GM19397 (cell line): ENCODE measurements around the gene HCAR2.
"Not testable (repeated sequence)": the region's sequence is repeated elsewhere in the genome, so short reads cannot be mapped to it uniquely, and the experiment has no call there.

ENCODE experiments used
- ATAC-seq: cut with Tn5 transposase; IDR thresholded peaks from one replicate; pipeline ENCODE4 v1.9.1; 2021; ENCODE audit warnings: mild to moderate bottlenecking, moderate library complexity; ENCODE audit not compliant: unreplicated experiment

Gene HCAR2

DNA sequence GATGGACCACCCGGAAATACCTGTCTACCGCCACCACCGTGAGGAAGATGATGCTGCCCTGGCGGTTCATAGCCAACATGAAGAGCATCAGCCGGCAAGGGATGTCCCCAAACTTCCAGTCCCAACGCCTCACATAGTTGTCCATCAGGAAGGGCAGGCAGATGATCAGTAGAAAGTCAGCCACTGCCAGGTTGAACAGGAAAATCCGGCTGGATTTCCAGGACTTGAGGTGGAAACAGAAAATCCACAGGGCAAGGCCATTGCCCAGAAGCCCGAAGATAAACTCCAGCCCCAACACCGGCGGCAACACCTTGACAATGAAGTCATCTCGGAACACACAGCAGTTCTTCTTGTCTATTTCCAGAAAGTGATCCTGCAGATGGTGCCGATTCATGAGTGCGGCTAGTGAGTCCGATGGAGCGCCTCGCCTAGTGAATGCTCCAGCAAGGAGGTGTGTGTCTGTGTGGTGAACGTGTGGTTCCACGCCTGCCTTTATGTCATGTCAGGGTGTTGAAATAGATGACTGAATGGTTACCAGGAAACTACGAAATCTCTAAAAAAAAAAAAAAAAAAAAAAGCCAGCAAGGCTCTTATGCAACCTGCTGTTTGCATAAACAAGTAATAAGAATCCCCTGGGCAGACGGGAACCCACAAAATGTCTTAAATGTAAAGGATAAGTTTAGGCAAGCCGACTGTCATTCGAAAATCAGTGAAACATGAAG lies at the start of gene HCAR2:
TSS of gene HCAR2 (minus strand) at position 468 of the 722 bp plus-strand sequence. CDS start at position 394, 74 bp downstream.
- not testable (repeated sequence) for ATAC-seq

DNA sequence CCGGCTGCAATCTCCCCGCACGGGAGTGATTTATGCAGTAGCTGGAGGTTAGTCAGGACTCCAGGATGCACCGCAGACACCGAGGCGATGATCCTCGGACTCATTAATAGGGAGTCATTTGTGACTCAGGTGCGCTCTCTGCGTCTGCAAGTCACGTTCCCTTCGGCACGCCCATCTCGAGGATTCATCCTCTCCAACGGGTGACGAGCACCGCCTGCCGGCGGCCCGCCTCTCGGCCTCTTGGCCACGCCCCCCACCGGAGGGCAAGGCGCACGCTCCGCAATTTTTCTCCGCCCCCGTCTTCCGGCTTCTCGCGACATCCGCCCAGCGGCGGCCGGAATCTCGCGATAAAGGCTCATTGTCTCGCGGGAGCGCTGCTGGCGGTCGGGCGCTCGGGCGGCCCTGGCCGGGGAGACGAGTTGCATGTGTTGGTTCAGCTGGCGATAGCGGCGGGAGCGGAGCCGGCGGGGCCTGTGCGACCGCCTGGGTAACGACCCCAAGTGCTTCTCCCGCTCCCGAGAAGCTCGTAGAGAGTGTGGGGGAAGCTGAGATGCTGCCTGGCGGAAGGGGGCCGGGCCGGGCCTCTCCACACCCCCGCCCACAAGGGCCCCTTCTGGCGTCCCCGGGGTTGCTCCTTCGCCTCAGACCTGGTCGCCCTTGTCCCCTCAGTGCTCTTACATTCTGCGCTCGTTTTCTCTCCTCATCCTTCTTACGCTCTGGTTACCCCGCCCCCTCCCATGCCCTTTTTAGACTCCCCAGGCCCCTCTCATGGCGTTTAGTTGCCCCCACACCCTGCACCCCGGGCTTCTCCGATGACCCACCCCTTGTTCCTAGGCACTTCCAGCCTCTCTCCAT lies 49.5 kb upstream of the HCAR2 start, which contains the start of gene DENR:
TSS of gene DENR (plus strand) at position 361 of the 855 bp plus-strand sequence. CDS start 878 bp downstream, outside the sequence.
- ATAC-seq, result peak; percentile 95

- not testable (repeated sequence) for ATAC-seq
Observed at GRCh38 chr12:122750781-122751515, 47.8 kb upstream of the HCAR2 start.

DNA sequence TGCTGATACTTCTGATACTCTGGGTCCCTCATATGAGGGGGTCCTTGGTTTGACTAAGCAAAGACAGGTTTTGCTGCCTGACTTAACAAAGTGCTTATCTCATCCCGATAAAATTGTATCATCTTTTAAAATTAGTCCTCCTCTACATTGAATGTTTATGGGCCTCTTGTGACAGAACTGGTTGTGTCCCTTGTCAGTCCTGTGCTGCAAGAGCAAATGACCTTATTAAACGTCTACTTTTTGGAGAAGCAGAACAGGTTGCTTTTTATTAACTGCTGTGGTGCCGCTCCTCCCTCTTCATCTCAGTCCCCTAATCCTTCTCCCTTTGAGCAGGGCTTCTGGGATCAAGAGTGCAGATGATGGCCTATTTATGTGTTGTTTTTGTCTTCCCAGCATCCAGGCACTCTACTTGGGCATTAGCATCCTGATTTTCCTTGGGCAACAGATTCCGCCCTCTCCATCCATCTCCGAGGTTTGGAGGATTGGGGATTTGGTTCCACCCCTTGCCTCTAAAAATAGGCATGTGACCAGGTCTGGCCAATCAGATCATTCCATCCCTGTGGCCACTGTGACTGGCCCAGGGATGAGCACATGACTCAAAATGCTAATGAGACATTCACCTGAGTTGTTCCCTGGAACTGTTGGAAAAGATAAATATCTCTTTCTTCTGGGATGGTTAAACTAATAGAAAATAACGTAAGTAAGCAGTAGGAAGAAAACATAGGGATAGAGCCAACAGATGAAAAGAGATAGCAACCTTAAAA lies 46.6 kb upstream of the HCAR2 start:
- no peak for ATAC-seq

DNA sequence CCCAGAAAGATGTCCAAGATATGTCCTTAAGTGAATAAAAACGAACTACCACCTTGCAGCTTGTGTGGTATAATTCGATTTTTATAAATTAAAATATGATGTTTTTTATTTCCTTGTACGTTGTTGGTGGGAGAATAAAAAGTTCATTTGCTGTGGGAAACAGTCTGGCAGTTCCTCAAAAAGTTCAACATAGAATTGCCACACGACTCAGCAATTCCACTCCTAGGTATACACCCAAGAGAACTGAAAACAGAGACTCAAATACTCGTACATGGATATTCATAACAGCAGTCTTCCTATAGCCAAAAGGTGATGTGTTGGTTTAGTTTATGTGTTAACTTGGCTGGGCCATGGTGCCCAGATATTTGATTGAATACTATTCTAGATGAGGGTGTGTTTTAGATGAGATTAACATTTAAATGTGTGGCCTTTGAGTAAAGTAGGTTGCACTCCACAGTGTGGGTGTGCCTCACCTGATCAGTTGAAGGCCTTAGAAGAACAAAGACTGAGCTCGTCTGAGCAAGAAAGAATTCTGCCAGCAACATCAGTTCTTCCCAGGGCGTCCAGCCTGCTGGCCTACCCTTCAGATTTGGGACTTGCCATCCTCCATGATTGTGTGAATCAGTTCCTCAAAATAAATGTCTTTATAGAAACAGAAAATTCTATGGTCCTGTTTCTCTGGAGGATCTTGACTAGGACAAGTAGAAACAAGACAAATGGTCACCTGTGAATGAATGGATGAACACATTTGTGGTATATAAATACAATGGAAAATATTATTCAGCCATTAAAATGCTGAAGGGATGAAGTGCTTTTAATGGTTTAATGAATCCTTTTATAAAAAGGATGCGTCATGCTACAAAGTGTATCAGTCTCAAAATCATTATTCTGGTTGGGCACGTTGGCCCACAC lies 44.3 kb upstream of the HCAR2 start:
- no peak for ATAC-seq

DNA sequence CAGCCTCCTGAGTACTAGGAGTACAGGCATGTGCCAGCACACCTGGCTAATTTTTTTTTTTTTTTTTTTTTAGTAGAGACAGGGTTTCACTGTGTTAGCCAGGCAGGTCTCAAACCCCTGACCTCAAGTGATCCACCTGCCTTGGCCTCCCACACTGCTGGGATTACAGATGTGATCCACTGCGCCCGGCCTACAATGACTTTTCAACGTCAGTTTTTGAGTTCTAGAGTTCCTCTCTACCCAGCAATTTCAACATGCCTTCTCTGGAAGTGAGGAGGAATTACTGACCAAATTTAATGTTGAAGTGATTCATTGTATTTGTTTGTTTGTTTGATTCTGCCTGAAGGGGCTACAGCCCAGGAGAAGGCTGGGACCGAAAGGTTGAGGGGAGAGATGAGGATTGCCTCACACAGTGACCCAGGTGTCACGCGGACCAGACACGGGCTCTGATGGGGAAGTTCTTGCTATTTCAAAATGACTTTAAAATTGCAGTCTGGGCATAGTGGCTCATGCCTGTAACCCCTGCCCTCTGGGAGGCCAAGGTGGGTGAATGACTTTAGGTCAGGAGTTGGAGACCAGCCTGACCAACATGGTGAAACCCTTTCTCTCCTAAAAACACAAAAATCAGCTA lies 40.9 kb upstream of the HCAR2 start:
- no peak for ATAC-seq

GRCh38 chr12:122740351-122740750 lies 37.2 kb upstream of the HCAR2 start:
- ATAC-seq, result no peak

- no peak for ATAC-seq
Observed at GRCh38 chr12:122738571-122738970, 35.4 kb upstream of the HCAR2 start.

DNA sequence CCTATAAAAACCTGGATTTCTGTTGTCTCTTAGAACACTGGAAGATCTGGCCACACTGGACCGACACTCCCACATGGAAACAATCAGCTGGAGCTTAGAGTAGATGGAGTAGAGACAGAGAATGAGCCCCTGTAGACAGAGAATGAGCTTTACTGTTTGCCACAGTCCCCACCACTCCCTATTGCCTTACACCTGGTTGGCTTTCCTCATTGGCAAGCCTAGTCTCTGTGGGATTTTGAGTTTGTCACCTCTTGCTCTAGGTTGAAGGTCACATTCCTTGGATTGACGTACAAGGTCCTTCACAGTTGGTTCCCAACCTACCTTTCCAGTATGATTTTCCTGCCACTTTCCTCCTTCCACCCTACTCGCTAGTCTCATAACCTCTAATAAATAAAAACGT lies 29.5 kb upstream of the HCAR2 start:
- no peak for ATAC-seq

DNA sequence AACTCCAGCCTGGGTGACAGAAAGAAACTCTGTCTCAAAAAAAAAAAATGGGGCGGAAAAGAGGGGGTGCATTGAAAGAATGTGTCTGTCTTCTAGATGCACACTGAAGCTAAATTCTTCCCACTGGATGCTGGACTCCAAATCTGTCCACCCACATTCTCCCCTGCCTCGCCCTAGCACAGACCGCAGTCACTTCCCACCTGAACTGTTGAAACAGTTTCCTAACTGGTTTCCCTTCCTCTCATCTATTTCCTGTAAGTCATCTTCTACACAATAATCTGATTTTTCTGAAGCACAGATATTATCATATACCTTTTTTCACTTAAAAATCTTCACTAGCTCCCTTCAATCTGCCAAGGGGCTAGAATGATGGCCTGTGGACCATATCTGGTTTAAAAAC lies 29.0 kb upstream of the HCAR2 start:
- no peak for ATAC-seq

- no peak for ATAC-seq
Observed at GRCh38 chr12:122730215-122731014, 27.3 kb upstream of the HCAR2 start, which contains the start of gene HCAR1. TSS of gene HCAR1 (minus strand) at chr12:122730844. CDS start at chr12:122730339, 505 bp downstream.

DNA sequence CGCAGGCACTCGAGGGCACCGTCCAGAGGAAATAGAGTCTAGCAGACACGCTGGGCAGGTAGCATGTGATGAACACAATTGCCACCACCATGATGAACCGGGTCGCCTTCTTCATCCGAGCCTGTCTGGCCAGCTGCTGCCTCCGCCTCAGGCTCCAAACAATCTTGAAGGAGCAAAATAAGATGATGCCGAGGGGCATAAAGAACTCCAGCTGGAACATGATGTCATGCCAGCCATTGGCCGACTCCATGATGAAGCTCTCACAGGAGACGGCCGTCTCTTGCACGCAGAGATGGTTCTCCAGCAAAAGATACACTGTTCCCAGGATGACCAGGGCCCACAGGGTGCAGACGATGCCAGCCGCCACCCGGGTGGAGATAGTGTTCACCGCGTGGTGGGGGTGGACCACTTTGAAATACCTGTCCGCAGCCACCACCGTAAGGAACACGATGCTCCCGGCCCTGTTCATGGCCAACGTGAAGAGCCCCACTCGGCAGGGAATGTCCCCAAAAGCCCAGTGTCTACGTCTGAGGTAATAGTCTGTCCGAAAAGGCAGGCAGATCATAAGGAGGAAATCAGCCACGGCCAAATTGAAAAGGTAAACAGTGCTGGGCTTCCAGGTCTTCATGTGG lies 26.5 kb upstream of the HCAR2 start:
- ATAC-seq, result no peak

GRCh38 chr12:122726080-122726558 lies 23.0 kb upstream of the HCAR2 start:
- no peak for ATAC-seq

- no peak for ATAC-seq
Observed at GRCh38 chr12:122725452-122726079, 22.4 kb upstream of the HCAR2 start.

- ATAC-seq, result peak; percentile 48
Observed at GRCh38 chr12:122724641-122725243, 21.6 kb upstream of the HCAR2 start.

DNA sequence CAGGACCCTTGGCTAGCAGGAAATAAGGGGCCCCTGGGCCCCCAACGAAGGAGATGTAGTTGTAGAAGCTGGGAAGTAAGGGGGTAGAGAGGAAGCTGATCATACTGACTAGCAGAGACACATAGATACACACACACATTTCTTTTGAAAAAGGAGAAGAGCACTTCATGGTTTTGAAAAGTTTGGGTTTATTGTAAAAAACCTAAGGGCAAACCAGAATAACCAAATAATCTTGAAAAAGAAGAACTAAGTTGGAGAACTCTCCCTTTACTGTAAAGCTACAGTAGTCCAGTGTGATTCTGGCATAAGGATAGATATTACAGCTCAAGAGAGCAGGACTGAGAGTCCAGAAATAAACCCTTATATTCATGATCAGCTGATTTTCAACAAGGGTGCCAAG lies 19.2 kb upstream of the HCAR2 start:
- ATAC-seq, result no peak
